ENCODE measurements around the gene GALNT2. TPM values are rescaled to one million over a fixed set of nuclear protein-coding genes. Genes with fewer than 3 reads are reported as not detected.

The GALNT2 gene
- total and polyA plus RNA-seq, 10 of the 15 experiments (the other 5 are each of a cell fraction or from before 2014, with no cell fraction given), result 0.52 to 27.7 (median 16.3) TPM

- peaks cover 0 to 19% of the 10 kb centered on the region in 2 experiments; a peak in 3 of 4 replicates for H3K36me3 ChIP-seq (ENCODE audit: control insufficient read depth in 2 of 2, insufficient read depth in 2 of 2, low read length in 1 of 2)
- H3K9me3 ChIP-seq (replicated peaks; ENCODE audit: control insufficient read depth, insufficient read depth, low read length), result no peaks in the 10 kb centered on the region
- FAIRE-seq (no peak), DNase-seq (ENCODE audit: low read depth, low spot score) (no peak), ATAC-seq (no peak)
- BruUV-seq (replicated peaks), result no TSS peak
- ChIA-PET RAD21 (ENCODE audit: unreplicated experiment) (no interaction called here), POLR2A (no interaction called here), SMC1A (ENCODE audit: uncharacterized antibody, unreplicated experiment) (no interaction called here), CTCF (no interaction called here)
- intact Hi-C loops (cut with micrococcal nuclease; ENCODE audit: unreplicated experiment), result no loop called here
- peaks cover 13% of the 10 kb centered on the region for H3K4me1 ChIP-seq (ENCODE audit: control insufficient read depth, insufficient read depth, low read length)
- no peaks in the 10 kb centered on the region for H3K27me3 ChIP-seq (replicated peaks in 1 of 2; ENCODE audit: control insufficient read depth in 2 of 2, insufficient read depth in 2 of 2, low read length in 1 of 2)
- H3K4me3 ChIP-seq, result no peak overlapping the region
- H2AFZ ChIP-seq (ENCODE audit: control insufficient read depth, low read depth, low read length), result no peak overlapping the region
- H3K27ac ChIP-seq (ENCODE audit: control insufficient read depth, insufficient read depth), result no peak overlapping the region
- no peak overlapping the region for H3K9ac ChIP-seq (ENCODE audit: control insufficient read depth, insufficient read depth, low read length)
- WGBS (ENCODE audit: insufficient coverage, insufficient replicate concordance, low lambda C conversion rate, missing lambda C conversion rate), result 14% methylated on average over 2 of the region's 2 CpGs
- H4K20me1 ChIP-seq (ENCODE audit: control insufficient read depth, insufficient read depth), result no peaks in the 10 kb centered on the region
- H3K79me2 ChIP-seq (ENCODE audit: control insufficient read depth, insufficient read depth, low read length), result no peaks in the 10 kb centered on the region
- in situ Hi-C loops (cut with MboI), result no loop called here
- no peak overlapping the region for H3K4me2 ChIP-seq (ENCODE audit: control insufficient read depth, insufficient read depth)
- TF ChIP-seq TAF1 (IDR thresholded peaks at IDR 0.05; ENCODE audit: borderline replicate concordance, low read depth, low read length) (no peak), RUNX3 (IDR thresholded peaks at IDR 0.05; ENCODE audit: low read length) (no peak), BCL11A (IDR thresholded peaks at IDR 0.05; ENCODE audit: low read depth, low read length) (no peak), CHD4 (IDR thresholded peaks at IDR 0.05) (no peak), HDAC6 (IDR thresholded peaks at IDR 0.05; ENCODE audit: unreplicated experiment) (no peak), MXI1 (IDR thresholded peaks at IDR 0.05; ENCODE audit: low read depth, low read length) (no peak), BHLHE40 (IDR thresholded peaks at IDR 0.05; ENCODE audit: borderline replicate concordance in 1 of 2, low read depth in 2 of 2, low read length in 1 of 2) (no peak), CHD2 (IDR thresholded peaks at IDR 0.05; ENCODE audit: borderline replicate concordance, low read depth, low read length) (no peak), STAT1 (conservative IDR thresholded peaks at IDR 0.05) (no peak), SREBF1 (IDR thresholded peaks at IDR 0.05; ENCODE audit: low read length) (no peak), KAT2A (conservative IDR thresholded peaks at IDR 0.05; ENCODE audit: control insufficient read depth, low read depth, low read length) (no peak), SMAD5 (IDR thresholded peaks at IDR 0.05; ENCODE audit: low read depth) (no peak)
- TF ChIP-seq, protein P1, sequence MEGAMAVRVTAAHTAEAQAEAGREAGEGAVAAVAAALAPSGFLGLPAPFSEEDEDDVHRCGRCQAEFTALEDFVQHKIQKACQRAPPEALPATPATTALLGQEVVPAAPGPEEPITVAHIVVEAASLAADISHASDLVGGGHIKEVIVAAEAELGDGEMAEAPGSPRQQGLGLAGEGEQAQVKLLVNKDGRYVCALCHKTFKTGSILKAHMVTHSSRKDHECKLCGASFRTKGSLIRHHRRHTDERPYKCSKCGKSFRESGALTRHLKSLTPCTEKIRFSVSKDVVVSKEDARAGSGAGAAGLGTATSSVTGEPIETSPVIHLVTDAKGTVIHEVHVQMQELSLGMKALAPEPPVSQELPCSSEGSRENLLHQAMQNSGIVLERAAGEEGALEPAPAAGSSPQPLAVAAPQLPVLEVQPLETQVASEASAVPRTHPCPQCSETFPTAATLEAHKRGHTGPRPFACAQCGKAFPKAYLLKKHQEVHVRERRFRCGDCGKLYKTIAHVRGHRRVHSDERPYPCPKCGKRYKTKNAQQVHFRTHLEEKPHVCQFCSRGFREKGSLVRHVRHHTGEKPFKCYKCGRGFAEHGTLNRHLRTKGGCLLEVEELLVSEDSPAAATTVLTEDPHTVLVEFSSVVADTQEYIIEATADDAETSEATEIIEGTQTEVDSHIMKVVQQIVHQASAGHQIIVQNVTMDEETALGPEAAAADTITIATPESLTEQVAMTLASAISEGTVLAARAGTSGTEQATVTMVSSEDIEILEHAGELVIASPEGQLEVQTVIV (IDR thresholded peaks at IDR 0.05; ENCODE audit: borderline replicate concordance, partially characterized antibody), result no peak
- TF ChIP-seq, protein P2, sequence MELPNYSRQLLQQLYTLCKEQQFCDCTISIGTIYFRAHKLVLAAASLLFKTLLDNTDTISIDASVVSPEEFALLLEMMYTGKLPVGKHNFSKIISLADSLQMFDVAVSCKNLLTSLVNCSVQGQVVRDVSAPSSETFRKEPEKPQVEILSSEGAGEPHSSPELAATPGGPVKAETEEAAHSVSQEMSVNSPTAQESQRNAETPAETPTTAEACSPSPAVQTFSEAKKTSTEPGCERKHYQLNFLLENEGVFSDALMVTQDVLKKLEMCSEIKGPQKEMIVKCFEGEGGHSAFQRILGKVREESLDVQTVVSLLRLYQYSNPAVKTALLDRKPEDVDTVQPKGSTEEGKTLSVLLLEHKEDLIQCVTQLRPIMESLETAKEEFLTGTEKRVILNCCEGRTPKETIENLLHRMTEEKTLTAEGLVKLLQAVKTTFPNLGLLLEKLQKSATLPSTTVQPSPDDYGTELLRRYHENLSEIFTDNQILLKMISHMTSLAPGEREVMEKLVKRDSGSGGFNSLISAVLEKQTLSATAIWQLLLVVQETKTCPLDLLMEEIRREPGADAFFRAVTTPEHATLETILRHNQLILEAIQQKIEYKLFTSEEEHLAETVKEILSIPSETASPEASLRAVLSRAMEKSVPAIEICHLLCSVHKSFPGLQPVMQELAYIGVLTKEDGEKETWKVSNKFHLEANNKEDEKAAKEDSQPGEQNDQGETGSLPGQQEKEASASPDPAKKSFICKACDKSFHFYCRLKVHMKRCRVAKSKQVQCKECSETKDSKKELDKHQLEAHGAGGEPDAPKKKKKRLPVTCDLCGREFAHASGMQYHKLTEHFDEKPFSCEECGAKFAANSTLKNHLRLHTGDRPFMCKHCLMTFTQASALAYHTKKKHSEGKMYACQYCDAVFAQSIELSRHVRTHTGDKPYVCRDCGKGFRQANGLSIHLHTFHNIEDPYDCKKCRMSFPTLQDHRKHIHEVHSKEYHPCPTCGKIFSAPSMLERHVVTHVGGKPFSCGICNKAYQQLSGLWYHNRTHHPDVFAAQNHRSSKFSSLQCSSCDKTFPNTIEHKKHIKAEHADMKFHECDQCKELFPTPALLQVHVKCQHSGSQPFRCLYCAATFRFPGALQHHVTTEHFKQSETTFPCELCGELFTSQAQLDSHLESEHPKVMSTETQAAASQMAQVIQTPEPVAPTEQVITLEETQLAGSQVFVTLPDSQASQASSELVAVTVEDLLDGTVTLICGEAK (IDR thresholded peaks at IDR 0.05; ENCODE audit: borderline replicate concordance), result no peak
Measured at GRCh38 chr1:230266456-230266855, 199.4 kb downstream of the GALNT2 start.
